GM19397 (cell line): ENCODE data around the gene EIF4A3.

Experiments
- ATAC-seq: cut with Tn5 transposase; IDR thresholded peaks from one replicate; pipeline ENCODE4 v1.9.1; 2021; ENCODE audit warnings: mild to moderate bottlenecking, moderate library complexity; ENCODE audit not compliant: unreplicated experiment

The EIF4A3 gene

DNA sequence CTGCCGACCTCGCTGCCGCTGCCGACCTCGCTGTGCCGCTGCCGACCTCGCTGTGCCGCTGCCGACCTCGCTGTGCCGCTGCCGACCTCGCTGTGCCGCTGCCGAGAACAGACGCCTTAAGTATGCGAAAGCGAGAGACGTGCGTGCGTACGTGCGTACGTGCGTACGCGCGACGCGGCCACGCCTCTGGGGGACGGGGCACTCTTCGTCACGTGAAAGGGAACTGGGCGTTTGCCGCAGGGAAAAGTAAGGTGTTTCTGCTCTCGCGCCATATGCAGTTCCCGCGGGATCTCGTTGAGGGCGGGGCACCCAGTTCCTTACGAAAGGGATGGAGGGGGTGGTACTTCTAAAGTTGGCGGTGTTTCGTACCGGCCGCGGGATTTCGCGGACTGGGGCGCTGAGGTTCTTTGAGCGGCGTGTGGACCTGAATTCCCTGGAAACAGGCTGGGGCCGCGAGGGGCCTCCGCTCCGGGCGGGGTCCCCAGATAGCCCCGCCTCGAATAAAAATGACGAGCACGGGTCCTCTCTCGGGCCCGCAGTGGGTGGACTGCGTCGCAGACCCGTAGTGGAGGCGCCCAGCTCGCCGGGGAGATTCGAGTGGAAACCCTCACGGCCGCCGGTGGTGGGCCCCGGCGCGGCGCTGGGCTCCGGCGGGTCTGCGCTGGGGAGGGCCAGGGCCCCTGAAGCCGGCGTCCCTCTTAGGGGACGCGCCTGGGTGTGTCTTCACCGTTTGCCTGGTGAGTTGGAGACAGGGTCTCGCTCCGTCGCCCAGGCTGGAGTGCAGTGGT lies at the start of gene EIF4A3:
EIF4A3 (minus strand) TSS at position 94 of the 788 bp plus-strand sequence. CDS start 167 bp downstream, outside the sequence.
- ATAC-seq = peak; percentile 88

DNA sequence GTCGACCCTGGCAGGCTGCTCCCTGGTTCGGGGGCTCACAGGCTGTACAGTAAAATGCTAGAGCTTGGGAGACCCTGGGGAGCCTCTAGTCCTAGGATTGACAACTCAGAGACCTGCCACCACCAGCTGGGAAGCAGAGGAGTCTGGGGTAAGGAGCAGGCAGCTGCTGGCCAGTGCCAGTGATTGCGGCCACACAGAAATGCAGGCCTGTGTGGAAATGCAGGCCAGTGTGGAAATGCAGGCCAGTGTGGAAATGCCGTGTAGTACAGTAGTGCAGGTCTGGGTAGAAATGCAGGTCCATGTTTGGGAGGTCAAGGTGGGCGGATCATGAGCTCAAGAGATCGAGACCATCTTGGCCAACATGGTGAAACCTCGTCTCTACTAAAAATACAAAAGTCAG lies 49.7 kb upstream of the EIF4A3 start:
- ATAC-seq = no peak

DNA sequence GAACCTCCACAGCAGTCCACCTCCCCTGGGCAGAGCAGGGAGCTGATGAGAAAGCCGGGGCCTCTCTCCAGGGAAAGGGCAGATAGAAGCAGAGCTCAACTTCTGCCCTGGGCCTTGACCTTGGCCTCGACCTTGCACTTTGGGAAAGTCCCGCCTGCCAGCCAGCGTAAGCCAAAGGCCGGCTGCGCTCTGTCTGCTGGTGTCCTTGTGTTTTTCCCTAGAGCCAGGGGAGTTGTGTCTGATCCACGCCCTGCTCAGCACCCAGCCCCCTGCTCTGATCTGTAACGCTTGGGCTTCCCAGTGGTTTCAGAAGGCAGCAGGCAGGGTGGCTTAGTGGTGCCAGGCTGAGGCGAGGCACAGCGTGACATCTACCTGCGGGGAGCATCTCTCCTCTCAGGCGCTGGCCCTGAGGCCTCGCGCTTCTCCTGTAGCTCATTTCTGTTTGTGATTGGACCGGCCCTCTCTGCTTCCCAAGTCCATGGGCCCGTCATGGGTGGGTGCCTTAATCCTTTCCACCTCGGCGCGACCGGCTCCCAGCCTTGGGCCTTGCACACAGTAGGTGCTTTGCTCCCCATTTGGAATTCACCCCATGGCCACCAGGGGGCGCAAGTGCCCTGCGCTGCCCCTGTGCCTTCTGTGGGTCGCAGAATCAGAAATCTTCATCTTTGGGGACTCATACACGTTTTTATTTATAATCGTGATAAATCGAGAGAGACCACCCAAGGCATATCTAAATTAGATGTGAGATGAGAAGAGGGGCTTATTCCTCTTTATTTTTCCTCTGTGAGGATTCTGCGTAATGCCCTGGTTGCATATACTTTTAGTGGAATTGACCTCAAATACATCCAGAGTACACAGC lies 49.0 kb upstream of the EIF4A3 start:
- no peak for ATAC-seq

DNA sequence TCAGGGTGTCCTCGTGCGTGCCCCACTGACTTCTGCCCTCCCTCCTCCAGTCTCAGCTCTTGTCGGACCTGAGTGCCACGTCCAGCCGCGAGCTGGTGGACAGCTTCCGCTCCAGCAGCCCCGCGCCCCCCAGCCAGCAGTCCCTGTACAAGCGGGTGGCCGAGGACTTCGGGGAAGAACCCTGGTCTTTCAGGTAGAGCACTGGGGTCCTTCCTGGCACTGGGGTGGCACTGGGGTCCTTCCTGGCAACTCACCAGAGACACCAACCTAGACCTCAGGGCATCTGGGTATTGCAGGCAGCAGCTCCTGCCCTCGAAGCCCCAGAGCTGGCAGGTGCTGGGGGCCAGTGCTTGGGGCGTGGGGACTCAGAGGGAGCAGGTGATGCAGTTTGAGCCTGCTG lies 48.2 kb upstream of the EIF4A3 start:
- no peak for ATAC-seq

DNA sequence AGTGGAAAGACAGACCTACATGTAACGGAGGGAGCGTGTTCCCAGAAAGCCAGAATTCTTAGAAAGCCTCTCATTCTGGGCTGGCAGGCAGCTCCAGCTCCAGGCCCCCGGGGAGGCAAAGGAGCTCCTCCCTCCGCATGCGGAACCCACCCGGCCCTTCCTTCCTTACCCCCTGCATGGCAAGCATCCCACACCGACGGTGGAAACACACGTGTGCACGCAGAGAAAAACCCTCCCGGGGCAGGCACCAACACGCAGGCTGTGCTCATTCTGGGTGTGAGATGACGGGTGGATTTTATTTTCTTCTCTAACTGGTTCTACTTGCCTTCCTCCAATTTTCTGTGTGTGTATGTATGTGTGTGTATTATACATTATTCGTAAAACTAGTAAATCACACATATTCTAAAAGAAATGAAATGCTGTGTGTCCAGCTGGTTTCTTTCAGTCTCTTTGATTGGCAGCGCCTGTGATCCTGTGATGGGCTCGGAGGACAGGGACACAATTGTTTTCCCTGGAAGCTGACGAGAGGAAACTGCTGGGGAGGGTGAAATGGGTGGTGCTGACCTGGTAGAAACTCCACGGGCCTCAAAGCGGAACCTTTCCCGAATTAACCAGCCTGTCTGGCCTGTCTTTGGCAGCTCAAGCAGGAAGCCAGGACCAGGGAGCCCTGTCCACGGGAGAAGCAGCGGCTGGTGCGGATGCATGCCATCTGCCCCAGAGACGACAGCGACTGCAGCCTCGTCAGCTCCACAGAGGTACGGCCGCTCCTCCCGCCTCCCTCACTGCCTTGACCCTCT lies 45.1 kb upstream of the EIF4A3 start:
- ATAC-seq = no peak

DNA sequence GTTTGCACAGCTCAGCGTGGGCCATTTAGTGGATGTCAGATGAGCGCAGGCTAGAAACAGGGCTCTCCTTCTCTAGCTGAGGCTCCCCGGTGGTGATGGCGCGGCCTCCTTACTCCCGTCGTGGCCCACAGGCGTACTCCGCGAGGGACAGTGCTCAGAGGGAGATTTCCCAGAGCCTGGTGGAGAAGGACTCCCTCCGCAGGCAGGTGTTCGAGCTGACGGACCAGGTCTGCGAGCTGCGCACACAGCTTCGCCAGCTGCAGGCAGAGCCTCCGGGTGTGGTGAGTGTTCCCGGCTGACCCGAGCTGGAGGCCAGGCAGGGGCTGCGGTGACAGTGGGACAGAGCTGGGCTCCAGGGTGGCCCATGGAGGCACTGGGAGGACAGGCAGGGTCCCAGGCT lies 44.3 kb upstream of the EIF4A3 start:
- no peak for ATAC-seq

DNA sequence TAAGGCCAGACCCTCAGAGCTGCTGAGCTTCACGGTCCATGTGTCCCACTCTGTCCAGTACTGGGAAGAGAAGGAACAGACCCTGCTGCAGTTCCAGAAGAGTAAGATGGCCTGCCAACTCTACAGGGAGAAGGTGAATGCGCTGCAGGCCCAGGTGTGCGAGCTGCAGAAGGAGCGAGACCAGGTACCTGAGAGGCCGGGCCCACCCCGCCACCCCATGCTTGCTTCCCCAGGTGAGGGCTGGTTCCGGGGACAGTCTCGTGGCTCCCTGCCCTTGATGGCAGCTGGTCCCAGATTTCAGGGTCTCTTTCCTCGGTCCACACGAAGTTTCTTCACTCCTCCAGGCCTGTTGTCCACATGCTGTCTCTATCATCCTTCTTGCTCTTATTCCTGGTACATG lies 43.8 kb upstream of the EIF4A3 start:
- ATAC-seq = no peak

DNA sequence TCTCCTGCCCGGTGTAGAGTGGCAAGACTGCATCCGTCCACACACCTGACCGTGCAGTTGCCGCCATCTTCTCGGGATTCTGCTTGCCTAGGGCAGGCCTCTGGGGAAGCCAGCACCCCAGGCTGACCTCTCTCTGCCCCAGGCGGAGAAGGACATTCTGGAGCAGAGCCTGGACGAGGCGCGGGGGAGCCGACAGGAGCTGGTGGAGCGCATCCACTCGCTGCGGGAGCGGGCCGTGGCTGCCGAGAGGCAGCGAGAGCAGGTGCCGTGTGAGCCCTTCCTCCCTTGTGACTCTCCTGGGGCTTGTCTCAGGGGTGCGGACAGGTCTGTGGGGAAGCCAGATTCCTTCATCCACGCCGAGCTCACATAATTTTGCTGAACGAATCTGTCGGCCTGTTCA lies 42.7 kb upstream of the EIF4A3 start:
- ATAC-seq = no peak

DNA sequence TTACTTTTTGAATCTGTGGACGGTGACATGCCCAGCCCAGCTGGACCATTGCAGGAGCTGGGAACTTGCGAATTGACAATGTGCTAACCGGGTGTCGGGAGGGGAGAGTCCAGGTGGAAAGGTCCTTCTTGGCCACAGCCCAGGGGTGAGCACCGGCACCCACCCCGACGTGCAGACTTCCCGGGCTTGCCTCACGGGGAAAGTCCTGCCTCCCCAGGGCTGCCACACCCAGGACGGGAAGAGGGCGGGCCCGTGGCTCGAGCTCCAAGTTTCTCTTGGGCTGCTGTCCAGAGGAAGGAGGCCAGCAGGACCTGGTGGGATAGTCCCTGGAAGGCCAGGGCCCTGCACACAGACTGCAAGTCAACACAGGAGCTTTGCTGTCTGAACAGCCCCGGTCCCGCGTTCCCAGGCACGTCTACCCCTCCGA lies 40.6 kb upstream of the EIF4A3 start:
- ATAC-seq = no peak

DNA sequence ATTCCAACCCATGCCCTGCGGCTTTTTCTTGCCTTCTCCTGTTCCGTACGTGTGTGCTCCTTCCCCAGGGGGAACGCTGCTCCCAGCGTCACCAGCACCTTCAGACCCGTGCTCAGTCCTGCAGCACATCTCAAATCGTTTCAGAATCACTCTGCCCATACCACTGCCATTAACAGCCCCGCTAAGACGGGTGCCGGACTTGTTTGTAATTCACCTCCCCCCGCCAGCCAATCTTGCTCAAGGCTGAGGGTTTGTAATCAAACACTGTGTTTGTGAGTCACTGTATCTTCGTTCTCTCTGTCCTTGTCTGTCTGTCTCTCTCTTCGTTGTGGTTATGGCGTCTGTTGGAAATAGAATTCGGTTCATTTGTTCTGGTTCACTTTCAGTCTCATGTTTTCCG lies 40.2 kb upstream of the EIF4A3 start:
- ATAC-seq = no peak

DNA sequence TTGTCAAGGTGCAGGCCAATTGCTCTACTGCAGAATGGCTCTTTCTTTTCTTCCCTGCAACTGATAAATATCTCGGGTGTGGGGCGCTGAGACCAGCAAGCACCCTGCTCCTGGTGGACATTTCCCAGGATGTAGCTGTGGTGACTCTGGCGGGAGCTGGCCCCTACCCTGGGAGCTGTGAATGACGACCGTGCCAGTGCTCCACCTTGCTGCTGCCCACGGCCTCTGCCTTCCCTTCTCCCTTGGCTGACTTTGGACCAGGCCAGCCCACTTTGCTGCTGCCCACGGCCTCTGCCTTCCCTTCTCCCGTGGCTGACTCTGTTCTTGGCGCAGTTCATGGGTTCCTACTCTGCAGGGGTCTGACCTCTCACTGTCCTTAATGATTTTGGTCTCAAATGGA lies 39.0 kb upstream of the EIF4A3 start:
- ATAC-seq = no peak

DNA sequence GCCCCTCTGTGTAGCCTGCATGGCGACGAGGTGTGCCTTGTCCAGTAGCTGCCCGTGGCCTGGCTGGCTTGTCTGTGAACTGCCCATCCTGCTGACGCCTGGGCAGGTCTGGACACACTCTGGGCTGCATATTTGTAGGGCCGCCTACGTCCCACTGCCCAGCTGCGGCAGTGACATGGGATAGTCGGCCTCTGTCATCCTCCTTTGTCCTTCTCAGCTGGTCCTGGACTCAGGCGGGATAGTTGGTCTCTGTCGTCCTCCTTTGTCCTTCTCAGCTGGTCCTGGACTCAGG lies 37.4 kb upstream of the EIF4A3 start:
- ATAC-seq = no peak

DNA sequence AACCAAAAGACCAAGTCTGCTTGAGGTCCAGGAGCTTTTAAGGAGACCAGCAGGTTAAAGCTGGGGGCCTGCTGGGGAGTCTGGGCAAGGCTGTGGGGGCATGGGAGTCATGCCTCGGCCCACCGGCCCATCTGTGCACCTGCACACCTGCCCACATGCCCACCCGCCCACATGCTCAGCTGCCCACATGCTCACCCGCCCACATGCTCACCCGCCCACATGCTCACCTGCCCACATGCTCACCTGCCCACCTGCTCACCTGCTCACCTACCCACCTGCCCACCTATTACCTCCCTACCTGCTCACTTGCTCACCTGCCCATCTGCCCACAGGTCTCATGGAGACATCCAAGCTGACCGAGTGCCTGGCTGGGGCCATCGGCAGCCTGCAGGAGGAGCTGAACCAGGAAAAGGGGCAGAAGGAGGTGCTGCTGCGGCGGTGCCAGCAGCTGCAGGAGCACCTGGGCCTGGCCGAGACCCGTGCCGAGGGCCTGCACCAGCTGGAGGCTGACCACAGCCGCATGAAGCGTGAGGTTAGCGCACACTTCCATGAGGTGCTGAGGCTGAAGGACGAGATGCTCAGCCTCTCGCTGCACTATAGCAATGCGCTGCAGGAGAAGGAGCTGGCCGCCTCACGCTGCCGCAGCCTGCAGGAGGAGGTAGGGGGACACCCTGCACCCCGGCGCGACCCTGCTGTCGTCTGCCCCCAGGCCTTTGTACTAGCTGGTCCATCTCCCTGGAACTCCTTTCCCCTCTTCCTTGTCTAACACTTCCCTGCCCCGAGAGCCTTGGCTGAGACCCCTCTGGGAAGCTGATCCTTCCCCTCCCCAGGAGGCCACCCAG lies 36.9 kb upstream of the EIF4A3 start:
- ATAC-seq = no peak

DNA sequence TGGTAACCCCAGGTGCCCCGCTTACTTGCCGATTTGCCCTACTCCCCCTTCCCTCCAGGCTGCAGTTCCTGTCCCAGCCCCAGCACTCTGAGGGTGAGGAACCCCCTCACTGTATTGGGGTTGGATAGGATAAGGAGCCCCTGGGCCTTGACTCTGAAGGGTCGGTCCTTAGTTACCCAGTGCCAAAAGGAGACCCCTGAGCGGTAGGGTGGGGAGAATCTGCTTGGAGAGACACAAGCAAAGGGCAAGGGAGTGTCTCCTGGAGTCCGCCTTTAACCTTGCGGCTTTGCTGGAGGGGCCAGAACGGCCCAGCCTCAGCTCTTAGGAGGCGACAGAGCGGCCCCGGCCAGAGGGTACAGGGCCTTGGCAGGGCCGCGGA lies 35.9 kb upstream of the EIF4A3 start:
- ATAC-seq = no peak

DNA sequence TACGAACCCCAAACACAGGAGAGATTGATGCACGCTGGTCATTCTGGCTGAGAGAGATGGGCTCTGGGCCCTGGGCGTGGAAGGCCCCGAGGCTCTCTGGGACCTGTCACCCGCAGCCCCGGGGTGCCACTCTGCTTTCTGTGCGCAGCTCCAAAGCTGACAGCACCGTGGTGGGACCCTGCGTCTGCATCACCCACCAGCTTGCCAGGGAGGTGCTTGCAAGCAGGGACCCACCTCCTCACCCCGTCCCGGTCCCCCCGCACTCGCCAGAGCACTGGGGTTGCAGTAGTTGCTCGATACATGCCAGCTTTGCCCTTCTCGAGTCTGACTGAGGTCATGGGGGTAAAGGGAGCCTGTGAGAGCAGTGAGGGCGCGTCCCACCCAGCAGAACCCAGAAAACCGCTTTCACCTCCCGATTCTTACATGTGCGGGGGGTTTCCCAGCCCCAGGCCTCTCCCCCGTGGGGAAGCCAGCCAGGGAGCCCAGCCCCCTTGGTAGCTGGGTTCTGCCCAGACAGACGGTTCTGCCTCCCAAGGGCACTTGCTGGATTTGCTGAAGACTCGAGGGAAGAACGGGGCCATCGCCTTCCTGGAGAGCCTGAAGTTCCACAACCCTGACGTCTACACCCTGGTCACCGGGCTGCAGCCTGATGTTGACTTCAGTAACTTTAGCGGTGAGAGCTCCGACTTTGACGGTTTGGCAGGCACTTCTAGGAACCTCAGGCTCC lies 35.4 kb upstream of the EIF4A3 start:
- no peak for ATAC-seq

DNA sequence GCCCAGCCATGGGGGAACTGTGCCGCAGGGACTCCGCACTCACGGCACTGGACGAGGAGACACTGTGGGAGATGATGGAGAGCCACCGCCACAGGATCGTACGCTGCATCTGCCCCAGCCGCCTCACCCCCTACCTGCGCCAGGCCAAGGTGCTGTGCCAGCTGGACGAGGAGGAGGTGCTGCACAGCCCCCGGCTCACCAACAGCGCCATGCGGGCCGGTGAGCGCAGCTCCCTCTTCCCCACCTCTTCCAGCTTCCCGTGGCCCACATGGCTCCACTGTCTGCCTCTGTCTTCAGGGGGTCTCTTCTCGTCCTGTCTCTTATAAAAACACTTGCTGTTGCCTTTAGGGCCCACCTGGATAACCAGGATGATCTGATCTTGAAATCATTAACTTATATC lies 34.5 kb upstream of the EIF4A3 start:
- ATAC-seq = no peak

DNA sequence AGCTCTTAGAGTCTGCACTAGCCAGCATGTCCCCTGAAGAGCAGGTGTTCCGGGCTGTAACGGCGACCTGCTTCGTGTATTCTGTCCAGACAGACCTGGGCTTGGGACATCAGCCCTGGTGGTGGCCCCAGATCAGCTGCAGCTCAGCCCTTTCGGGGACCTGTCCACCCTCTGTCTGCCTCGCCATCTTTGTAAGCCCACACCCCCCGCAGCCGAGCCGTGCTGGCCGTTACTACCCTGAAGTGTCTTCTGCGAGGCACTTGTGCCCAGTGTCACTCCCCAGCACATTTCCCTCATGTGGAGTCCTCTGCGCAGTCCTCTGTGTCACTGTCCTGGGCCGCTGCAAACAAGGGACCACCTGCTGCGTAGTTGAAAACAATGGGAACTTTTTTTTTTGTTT lies 33.3 kb upstream of the EIF4A3 start:
- ATAC-seq = no peak

DNA sequence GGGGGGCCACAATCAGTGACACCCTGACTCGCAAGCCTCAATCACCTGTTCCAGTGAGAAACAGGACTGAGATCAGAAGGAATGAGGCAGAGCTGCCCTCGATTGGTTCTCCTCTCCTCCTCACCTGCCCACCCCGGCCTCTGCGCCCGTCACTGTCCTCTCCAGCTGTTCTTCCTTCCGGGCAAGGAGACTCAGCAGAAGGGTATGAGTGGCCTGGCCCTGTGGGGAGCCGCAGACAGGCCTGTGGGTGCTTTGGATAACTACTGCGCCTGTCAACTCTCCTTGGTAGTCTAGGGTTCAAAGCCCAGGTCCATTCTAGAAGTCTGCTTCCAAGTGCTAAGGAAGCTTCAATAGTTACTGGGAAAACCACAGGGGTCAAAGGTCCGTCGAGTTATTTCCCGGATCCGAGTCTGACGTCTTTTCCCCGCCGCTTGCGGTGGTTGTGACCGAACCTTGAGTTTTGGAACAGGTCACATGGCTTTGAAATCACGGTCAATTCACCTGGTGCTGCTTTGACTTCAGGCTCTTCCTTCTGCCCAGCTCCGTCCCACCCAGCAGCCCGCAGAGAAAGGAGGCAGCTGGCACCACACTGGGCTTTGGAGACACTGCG lies 31.2 kb upstream of the EIF4A3 start:
- no peak for ATAC-seq

DNA sequence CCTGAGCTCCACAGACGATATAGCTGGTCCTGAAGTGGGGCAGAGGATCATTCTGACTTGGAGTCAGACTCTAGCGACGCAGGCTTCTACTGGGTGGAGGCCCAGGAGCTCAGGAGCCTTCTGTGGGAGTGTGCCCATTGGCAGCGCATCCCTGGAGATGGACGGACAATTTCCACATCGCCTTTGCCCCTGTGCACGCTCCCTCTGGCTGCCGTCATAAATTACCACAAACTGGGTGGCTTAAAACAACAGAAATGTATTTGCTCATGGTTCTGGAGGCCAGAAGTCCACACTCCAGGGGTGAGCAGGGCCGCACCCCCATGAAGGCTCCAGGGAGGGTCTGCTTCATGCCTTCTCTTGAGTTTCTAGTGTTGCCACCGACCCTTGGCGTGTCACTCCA lies 29.8 kb upstream of the EIF4A3 start:
- ATAC-seq = no peak

DNA sequence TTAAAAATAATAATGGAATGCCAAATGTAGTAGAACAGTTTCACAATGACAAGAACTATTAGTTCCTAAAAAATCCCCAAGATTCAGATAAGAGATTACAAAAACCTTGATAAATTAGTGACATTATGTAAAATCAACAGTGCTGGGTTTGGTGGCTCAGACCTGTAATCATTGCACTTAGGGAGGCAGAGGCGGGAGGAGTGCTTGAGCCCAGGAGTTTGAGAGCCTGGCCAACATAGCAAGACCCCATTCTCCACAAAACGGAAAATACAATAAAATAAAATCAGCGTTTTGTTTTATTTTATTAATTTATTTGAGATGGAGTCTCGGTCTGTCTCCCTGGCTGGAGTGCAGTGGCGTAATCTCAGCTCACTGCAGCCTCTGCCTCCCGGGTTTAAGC lies 27.0 kb upstream of the EIF4A3 start:
- no peak for ATAC-seq
